HG03064 (cell line): ENCODE data around the gene SET.
"Not testable (repeated sequence)": the region's sequence is repeated elsewhere in the genome, so short reads cannot be mapped to it uniquely, and the experiment has no call there.

Source experiments
- ATAC-seq: cut with Tn5 transposase; IDR thresholded peaks from one replicate; pipeline ENCODE4 v1.9.1; 2021; ENCODE audit warnings: low read depth; ENCODE audit not compliant: unreplicated experiment

The SET gene, protein sequence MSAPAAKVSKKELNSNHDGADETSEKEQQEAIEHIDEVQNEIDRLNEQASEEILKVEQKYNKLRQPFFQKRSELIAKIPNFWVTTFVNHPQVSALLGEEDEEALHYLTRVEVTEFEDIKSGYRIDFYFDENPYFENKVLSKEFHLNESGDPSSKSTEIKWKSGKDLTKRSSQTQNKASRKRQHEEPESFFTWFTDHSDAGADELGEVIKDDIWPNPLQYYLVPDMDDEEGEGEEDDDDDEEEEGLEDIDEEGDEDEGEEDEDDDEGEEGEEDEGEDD

DNA sequence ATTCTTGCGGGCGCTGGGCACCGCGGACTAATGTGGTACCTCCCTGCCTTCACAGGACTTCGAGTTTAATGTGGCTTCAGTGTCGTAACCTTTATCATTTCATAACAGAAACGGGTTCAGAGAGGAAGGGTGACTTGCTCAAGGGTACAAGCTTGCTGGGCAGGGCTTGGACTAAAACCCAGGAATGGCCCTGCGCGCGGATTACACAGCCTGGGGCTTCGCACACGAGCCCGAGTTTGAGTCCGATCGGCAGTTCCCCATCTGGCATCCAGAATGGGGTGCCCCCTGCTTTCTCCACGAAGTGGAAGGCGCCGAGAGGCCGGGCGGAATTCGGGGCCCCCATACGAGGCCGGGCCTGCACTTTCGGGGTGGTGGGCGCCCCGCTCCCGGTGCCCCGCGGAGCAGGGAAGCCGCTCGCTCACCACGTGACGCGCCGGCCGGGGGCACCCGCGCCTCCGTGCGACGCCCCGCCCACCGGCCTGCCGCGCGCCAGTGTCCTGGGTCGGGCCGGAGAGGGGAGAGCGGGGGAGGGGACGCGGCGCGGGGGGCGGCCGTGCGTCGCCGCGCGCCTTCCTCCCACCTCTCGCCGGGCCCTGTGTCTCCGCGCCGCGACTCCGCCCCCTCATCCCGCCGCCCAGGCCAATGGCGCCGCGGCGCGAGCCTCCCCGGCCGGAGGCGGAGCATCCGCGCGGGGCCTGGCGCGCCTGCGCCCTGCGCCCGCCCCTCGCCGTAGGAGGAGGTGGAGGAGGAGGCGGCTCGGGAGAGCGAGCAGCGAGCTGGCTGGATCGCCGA lies at the start of gene SET:
TSS of gene SET (plus strand) at position 722 of the 792 bp plus-strand sequence. CDS start 361 bp downstream, outside the sequence.
- ATAC-seq: peak; percentile 51

DNA sequence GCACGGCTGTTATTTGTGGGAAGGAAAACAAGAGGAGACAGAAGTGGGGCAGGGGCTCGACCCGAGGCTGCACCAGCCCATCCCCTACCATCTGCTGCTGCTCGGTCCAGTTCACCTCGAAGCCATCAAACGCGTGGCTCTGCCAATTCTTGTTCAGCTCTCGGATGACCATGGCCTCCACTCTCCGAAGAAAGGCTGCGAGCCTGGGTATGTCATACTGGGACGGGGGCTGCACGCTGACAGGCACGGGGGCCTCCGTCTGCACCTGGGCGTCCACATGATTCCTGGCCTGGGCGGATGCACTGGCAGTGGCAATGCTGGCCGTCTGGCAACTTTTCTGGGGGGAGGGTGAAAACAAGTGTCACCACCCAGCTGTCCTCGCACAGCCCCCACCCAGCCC lies 48.4 kb upstream of the SET start:
- ATAC-seq: no peak

DNA sequence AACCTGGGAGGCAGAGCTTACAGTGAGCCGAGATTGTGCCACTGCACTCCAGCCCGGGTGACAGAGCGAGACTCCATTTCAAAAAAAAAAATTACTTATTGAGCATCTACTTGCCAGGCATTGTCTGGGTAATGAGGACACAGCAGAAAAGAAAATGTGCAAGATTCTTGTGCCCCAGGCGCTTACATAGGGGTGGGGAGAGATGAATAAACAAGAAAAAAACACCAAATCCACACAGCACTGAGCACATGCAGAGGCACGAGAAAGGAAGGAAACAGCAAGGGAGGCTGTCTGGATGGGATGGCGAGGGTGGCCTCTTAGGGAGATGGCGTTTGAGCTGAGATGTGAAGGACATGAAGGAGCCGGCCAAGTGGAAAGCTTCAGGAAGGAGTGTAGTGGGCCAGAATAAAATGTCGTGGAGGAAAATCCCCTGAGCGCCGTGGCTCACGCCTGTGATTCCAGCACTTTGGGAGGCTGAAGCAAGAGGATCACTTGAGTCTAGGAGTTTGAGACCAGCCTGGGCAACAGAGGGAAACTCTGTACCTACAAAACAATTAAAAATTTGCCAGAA lies 46.3 kb upstream of the SET start:
- no peak for ATAC-seq

DNA sequence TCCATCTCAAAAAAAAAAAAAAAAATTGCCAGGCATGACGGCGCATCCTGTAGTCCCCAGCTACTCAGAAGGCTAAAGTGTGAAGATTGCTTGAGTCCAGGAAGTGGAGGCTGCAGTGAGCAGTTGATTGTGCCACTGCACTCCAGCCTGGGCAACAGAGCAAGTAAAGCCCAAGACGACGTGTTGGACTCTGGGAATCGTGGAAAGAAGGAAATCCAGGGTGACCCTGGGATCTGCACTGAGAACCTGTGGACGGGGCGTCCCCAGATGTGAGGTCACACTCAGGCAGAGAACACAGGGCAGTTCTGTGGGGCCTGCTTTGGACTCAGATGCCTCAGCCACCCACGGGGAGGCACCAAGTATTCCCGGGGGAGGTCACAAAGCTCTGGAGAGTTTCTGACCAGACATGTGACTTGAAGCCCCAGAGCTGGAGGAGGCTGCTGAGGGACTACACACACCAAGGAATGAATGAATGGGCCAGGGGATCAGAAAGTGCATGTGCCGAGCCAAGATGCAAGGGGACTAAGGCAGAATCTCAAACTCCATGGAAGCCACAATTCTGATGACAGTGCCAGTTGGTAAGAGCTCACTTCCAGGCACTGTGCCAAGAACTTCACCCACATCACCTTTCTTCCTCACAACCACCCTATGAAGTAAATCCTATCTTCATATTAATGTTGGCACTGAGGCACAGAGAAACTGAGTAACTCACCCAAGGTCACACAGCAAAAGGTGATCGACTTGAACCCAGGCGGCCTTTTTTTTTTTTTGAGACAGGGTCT lies 45.3 kb upstream of the SET start:
- no peak for ATAC-seq

DNA sequence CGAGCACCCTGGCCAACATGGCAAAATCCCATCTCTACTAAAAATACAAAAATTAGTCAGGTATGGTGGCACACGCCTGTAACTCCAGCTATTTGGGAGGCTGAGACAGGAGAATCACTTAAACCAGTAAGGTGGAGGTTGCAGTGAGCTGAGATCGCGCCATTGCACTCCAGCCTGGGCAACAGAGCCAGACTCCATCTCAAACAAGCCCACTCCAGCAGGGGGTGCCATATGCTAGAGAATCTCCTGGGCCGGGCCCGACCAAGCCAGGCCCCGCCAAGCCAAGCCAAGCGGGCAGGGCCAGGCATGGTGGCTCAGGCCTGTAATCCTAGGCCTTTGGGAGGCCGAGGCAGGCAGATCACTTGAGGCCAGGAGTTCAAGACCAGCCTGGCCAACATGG lies 40.8 kb upstream of the SET start:
- ATAC-seq: not testable (repeated sequence)

DNA sequence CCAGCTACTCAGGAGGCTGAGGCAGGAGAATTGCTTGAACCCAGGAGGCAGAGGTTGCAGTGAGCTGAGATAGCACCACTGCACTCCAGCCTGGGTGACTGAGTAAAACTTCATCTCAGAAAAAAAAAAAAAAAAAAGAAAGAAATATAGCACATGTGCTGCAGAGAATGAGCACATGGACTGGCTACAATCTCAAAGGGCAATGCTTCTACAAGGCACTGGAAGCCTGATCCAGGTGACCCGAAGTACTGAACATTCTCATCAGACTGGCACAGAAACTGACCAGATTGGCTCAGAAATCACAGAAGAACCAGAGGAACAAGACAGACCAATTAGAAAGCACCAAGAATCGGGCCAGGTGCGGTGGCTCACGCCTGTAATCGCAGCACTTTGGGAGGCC lies 37.2 kb upstream of the SET start:
- no peak for ATAC-seq

DNA sequence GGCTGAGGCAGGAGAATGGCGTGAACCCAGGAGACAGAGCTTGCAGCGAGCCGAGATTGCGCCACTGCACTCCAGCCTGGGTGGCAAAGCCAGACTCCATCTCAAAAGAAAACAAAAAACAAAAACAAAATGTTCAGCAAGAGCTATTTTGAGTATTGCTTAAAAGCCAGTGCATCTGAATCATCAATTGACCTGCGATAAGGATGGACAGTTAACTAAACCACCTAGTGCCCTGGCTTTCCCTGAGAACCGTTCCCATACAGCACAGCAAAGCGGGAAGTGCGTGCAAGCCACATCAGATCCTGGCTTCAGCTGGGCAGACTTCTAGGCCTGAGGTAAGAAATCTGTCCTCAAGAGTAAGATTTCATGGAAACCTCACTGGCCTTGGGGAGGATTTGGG lies 35.1 kb upstream of the SET start:
- ATAC-seq: no peak

DNA sequence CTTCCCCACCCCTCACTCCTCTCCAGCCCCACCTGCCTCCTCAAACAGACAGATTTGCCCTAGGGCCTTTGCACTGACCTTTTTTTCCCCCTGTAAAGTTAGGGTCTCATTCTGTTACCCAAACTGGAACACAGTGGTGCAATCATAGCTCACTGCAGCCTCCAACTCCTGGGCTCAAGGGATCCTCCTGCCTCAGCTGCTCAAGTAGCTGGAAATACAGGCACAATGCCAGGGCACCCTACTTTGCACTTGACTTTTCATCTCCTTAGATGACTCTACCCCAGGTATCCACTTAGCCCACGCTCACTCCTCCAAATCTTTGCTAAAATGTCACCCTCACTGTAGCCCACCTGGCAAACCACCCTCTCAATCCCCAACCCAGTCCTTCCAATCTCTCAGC lies 34.5 kb upstream of the SET start:
- no peak for ATAC-seq

DNA sequence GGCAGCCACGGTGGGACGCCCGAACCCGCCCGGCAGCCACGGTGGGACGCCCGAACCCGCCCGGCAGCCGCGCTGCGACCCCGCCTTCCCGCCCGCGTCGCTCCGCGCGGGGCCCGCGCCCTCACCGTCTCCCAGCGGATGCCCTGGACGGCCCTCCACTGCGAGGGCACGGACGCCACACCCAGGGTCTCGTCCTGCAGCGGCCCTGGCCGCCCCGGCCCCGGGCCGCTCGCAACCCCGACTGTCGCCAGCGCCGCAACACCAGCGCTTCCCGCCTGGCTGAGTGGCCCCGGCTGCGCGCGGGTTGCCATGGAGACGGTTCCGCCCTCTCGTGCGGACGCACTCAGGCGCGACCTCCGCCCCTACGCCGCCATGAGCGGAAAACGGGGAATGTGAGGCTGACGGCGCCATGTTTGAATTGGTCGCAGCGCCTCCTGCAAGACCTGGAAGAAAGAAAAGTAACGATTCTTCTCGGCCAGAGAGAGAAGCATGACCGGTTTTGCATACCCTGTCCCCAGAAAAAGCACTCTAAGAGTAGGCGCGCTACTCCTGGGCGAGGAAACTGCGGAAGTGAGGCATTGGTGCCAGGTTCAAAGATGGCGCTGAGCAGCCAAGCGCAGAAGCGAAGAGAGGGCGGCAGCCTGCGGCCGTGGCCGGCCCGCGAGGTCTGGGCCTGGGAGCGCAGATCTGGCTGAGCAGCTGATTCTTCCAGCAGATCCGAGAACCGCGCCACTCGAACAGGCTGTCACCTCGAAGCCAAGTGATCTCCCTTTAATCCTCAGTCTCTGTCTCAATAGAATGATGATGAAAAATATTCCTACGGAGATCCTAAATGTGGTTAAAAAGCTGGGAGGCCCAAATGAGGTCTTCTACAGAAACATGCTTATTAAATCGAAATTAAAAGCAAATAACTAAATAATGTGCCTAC lies 32.3 kb upstream of the SET start, which contains the start of gene DYNC2I2:
TSS of gene DYNC2I2 (minus strand) at position 432 of the 928 bp plus-strand sequence. CDS start at position 311, 121 bp downstream.
- ATAC-seq: peak; percentile 60

DNA sequence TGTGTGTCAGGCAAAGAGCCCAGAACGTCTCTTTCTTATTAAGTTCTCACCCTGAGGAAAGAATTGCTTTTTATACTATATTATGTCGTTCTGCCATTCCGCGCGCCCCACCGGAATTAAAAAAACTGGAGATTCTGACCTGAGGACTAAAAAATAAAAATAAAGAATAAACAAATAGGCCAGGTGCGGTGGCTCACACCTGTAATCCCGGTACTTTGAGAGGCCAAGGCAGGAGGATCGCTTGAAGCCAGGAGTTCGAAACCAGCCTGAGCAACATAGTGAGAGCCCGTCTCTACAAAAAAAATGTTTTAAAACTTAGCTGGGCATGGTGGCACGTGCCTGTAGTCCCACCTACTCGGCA lies 31.7 kb upstream of the SET start:
- no peak for ATAC-seq

DNA sequence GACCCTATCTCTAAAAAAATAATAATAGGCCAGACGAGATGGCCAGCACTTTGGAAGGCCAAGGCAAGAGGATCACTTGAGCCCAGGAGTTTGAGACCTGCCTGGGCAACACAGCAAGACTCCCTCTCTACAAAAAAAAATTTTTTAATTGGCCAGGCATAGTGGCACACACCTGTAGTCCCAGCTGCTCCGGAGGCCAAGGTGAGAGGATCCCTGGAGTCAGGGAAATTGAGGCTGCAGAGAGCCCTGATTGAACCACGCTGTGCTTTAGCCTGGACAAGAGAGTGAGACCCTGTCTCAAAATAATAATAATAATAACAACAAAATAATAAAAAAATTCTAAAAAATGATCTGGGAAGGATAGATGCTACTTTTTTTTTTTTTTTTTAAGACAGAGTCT lies 31.2 kb upstream of the SET start:
- ATAC-seq: no peak

DNA sequence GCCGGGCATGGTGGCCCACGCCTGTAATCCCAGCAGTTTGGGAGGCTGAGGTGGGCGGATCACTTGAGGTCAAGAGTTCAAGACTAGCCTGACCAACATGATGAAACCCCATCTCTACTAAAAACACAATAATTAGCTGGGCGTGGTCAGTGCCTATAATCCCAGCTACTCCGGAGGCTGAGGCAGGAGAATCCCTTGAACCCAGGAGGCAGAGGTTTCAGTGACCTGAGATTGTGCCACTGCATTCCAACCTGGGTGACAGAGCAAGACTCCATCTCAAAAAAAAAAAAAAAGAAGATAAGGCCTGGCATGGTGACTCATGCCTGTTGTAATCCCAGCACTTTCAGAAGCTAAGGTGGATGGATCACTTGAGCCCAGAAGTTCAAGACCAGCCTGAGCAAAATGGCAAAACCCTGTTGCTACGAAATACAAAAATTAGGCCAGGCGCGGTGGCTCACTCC lies 22.5 kb upstream of the SET start:
- ATAC-seq: not testable (repeated sequence)

DNA sequence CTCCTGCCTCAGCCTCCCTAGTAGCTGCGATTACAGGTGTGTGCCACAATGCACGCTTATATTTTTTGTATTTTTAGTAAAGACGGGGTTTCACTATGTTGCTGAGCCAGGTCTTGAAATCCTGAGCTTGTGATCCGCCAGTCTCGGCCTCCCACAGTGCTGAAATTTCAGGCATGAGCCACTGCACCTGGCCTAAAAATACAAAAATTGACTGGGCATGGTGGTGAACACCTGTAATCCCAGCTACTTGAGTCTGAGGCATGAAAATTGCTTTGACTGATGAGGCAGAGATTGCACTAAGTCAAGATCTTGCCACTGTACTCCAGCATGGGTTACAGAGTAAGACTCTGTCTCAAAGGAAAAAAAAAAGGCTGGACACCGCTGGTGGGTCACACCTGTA lies 19.2 kb upstream of the SET start:
- ATAC-seq: no peak

DNA sequence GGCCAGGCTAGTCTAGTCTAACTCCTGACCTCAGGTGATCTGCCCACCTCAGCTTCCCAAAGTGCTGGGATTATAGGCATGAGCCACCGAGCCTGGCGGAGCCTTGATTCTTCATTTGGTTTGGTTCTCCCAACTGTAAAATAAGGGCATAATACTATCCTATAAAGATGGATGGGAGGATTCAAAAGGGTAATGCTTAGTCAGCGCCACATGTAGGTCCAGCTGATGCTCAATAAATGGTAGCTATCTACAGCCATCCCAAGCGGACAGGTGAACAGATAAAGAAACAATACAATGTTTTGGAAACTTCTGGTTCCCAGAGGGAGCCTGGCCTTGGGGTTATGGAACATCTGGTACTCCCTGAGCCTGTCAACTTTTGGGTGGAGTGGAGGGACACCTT lies 13.6 kb upstream of the SET start:
- ATAC-seq: no peak

DNA sequence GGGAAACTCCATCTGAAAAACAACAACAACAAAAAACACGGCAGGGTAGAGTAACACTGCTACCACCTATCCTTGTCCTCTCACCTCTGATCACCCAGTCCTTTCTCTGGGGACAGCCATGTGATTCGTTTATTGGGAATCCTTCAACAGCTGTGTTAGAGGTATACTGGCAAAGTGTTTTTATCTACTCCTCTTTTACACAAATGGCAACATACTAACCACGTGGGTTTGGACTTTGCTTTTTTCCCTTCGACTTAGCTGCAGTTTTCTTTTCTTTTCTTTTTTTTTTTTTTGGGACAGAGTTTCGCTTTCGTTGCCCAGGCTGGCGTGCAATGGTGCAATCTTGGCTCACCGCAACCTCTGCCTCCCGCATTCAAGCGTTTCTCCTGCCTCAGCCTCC lies 11.2 kb upstream of the SET start:
- no peak for ATAC-seq

DNA sequence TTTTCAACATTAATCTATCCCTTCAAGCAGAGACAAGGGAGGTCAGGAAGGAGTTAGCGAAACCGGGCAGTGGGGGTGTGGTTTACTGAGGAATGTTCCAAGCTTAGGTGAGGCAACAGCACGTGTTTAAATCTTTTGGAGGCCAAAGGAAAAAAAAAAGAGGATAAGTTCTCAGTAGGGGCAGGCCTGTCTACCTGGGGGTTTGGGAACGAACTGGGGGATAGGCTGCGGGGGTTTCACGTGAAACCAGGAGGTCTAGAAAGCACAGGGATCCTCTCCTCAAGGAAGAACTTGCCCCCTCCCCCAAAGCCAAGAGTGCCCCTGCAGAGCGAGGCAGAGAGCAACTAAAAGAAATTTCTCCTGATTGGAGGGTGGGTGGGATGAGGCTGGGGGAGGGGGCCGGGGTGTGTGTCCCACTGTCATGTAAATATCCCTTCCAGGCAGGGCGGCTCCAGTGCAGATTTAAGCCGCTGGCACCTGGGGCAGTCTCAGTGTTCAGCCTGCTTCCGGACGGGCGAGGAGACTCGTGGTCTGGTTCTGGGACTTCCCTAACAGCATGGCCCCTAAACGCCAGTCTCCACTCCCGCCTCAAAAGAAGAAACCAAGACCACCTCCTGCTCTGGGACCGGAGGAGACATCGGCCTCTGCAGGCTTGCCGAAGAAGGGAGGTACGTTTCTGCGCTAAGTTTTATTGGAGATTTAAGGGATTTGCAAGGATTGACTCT lies 5.5 kb upstream of the SET start:
- no peak for ATAC-seq

DNA sequence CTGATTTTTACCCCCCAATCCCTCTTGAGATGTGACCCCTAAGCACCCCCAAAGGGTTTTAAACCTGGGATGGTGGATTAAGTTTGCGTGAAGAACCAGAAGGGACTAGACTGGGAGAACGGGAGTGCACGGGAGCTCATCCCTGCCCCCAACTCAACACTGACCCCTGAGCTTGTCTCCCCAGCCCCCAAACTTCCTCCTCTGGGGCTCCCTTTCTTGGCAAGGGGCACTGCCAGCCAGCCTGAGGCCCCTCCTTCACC lies 5.0 kb upstream of the SET start:
- no peak for ATAC-seq

DNA sequence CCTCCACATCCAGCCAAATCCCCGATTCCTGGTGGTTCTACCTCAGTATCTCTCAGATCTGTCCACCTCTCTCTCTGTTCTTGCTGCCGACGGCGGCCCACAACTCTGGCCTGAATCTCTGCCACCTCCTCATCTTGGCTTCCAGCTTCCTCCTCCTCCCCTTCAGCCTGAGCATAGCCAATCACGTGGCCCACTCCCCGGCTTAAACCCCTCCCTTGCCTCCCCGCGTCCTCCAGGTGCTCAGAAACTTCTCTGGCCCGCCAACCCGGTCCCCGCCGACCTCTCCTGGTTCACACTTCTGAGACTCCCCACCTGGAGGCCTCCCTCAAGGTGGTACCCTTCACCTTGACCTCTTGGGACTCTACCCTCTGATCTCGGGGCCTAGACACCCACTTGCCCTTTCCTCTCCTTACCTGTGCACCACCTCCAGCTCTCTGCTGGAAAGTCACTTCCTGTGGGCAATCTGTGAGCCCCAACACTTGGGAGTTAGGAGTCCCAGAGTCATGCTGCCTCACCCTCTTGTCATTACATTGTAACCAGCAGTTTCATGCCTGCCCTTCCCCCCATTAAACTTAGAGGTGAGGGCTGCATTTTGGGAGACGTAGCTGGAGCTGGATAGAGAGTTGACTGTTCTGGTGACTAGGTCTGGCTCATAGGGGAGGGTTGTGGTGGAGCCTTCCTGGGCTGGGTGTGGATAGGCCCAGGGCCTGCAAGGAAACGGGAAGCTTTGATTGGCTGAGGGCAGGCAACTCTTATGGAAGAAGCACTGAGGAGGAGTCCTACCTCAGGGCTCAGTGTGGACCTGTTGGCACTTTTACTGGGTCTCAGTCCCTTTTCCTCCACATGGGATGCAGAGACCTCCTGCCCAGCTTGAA lies 4.5 kb upstream of the SET start:
- ATAC-seq: no peak
